ENCODE results near the gene SPRED3.

The SPRED3 gene

GRCh38 chr19:38422438-38422837 is 33.9 kb downstream of the SPRED3 start:
- DNase-seq: no peak

- no peak for DNase-seq
These were observed 35.8 kb downstream of the SPRED3 start for GRCh38 chr19:38424272-38424671.

- DNase-seq: no peak
These were observed 36.8 kb downstream of the SPRED3 start for GRCh38 chr19:38425222-38425809.

GRCh38 chr19:38425810-38426466 is 37.4 kb downstream of the SPRED3 start, which contains the start of gene RASGRP4:
TSS of gene RASGRP4 (minus strand) at chr19:38426219. CDS start at chr19:38426091, 128 bp downstream.
- peak; percentile 43 for DNase-seq

- DNase-seq: peak; percentile 44
These were observed 38.7 kb downstream of the SPRED3 start for GRCh38 chr19:38427035-38427677.

- DNase-seq: no peak
These were observed 40.7 kb downstream of the SPRED3 start for GRCh38 chr19:38429055-38429810.

GRCh38 chr19:38429811-38430156 is 41.3 kb downstream of the SPRED3 start:
- DNase-seq: no peak

GRCh38 chr19:38430931-38431330 is 42.4 kb downstream of the SPRED3 start:
- DNase-seq: no peak

- peak; percentile 49 for DNase-seq
These were observed 44.8 kb downstream of the SPRED3 start, which contains the start of gene RYR1 for GRCh38 chr19:38433268-38433733. TSS of gene RYR1 (plus strand) at chr19:38433691. CDS start at chr19:38433830, 139 bp downstream.

- no peak for DNase-seq
These were observed 46.1 kb downstream of the SPRED3 start for GRCh38 chr19:38434549-38435051.

GRCh38 chr19:38437295-38437694 is 48.8 kb downstream of the SPRED3 start:
- DNase-seq: no peak

- DNase-seq: no peak
These were observed 49.4 kb downstream of the SPRED3 start for GRCh38 chr19:38437917-38438316.

GRCh38 chr19:38440592-38440991 is 52.1 kb downstream of the SPRED3 start:
- DNase-seq: no peak

GRCh38 chr19:38441657-38442348 is 53.3 kb downstream of the SPRED3 start:
- DNase-seq: no peak

- DNase-seq: no peak
These were observed 54.2 kb downstream of the SPRED3 start for GRCh38 chr19:38442736-38443135.

GRCh38 chr19:38443458-38443999 is 55.0 kb downstream of the SPRED3 start:
- DNase-seq: no peak

- no peak for DNase-seq
These were observed 55.5 kb downstream of the SPRED3 start for GRCh38 chr19:38444026-38444425.

GRCh38 chr19:38445362-38445761 is 56.9 kb downstream of the SPRED3 start:
- DNase-seq: no peak

- DNase-seq: no peak
These were observed 59.7 kb downstream of the SPRED3 start for GRCh38 chr19:38448225-38448624.

Data from CD4-positive, alpha-beta T cell treated with Interleukin-12 subunit alpha and Interleukin-12 subunit beta, for 1 hour (primary cell).